GM18868 (cell line): ENCODE results near the gene RBM38.

Experiments used
- ATAC-seq: cut with Tn5 transposase; IDR thresholded peaks from one replicate; pipeline ENCODE4 v1.9.1; 2021; ENCODE audit warnings: mild to moderate bottlenecking, moderate library complexity; ENCODE audit not compliant: unreplicated experiment

The RBM38 gene

GRCh38 chr20:57389695-57390603 is 1.2 kb upstream of the RBM38 start:
- ATAC-seq = peak; percentile 30

GRCh38 chr20:57391439-57392301 is 474 bp downstream of the RBM38 start:
- no peak for ATAC-seq

- ATAC-seq = no peak
These were observed 1.5 kb downstream of the RBM38 start for GRCh38 chr20:57392512-57393271.

GRCh38 chr20:57393321-57394120 is 2.3 kb downstream of the RBM38 start:
- no peak for ATAC-seq

GRCh38 chr20:57394121-57395082 is 3.2 kb downstream of the RBM38 start:
- ATAC-seq = no peak

- no peak for ATAC-seq
These were observed 4.1 kb downstream of the RBM38 start for GRCh38 chr20:57395111-57395966.

GRCh38 chr20:57396212-57396983 is 5.2 kb downstream of the RBM38 start:
- no peak for ATAC-seq

- no peak for ATAC-seq
These were observed 5.9 kb downstream of the RBM38 start for GRCh38 chr20:57396984-57397692.

- ATAC-seq = peak; percentile 2
These were observed 6.5 kb downstream of the RBM38 start for GRCh38 chr20:57397693-57398108.

GRCh38 chr20:57398231-57398821 is 7.1 kb downstream of the RBM38 start:
- peak; percentile 52 for ATAC-seq

- no peak for ATAC-seq
These were observed 7.8 kb downstream of the RBM38 start for GRCh38 chr20:57398901-57399535.

GRCh38 chr20:57399587-57400155 is 8.5 kb downstream of the RBM38 start:
- peak; percentile 28 for ATAC-seq

GRCh38 chr20:57400231-57400701 is 9.1 kb downstream of the RBM38 start:
- ATAC-seq = no peak

GRCh38 chr20:57400821-57401564 is 9.8 kb downstream of the RBM38 start:
- peak; percentile 42 for ATAC-seq

GRCh38 chr20:57401565-57401918 is 10.3 kb downstream of the RBM38 start:
- no peak for ATAC-seq
